AG04450 (cell line): ENCODE measurements around the gene MLIP. TPM values are rescaled to one million over a fixed set of nuclear protein-coding genes. Genes with fewer than 3 reads are reported as not detected.

ENCODE experiments used
- CTCF ChIA-PET: fragments of 300-600, 350-600 bp; formaldehyde crosslinking; extraction: SDS; loops from one replicate; lab custom pipeline; 2022; ENCODE audit warnings: antibody characterized with exemption, inconsistent platforms; lab: Charles Lee
- POLR2A ChIA-PET: fragments of 350-600 bp; formaldehyde crosslinking; extraction: SDS; loops from one replicate; lab custom pipeline; 2021; ENCODE audit warnings: antibody characterized with exemption, inconsistent platforms; lab: Yijun Ruan, JAX
- DNase-seq: peaks from one replicate; pipeline ENCODE4 v3.0.0-alpha.2; 2011; ENCODE audit warnings: low read depth, low spot score
- H3K27ac ChIP-seq: one replicate; pipeline ENCODE4 v1.5.1; 2012; ENCODE audit warnings: low read depth, low read length, control low read depth
- H3K27me3 ChIP-seq: one replicate; pipeline ENCODE4 v1.6.0; 2012; ENCODE audit warnings: low read length; ENCODE audit not compliant: control insufficient read depth, insufficient read depth
- H3K4me3 ChIP-seq: 2 replicates; pipeline ENCODE4 v1.5.1; 2011; ENCODE audit warnings: mild to moderate bottlenecking, low read depth, low read length, control low read depth
- H3K9me3 ChIP-seq: 2 replicates; pipeline ENCODE4 v1.5.1; 2012; ENCODE audit warnings: low read length; ENCODE audit not compliant: control insufficient read depth, insufficient read depth
- polyA plus RNA-seq: library from polyadenylated mRNA; depleted of rRNA; stranded (reverse); fragments of >200 nt; gene quantifications from 2 replicates; pipeline ENCODE4 v1.2.3, GENCODE V29; 2011
- TF ChIP-seq, protein P1 (sequence below): IDR thresholded peaks from 2 replicates; pipeline ENCODE4 v1.5.1; 2011; ENCODE audit warnings: low read depth, low read length, control low read depth, inconsistent platforms

The MLIP gene
- polyA plus RNA-seq, 1 experiment = not detected

DNA sequence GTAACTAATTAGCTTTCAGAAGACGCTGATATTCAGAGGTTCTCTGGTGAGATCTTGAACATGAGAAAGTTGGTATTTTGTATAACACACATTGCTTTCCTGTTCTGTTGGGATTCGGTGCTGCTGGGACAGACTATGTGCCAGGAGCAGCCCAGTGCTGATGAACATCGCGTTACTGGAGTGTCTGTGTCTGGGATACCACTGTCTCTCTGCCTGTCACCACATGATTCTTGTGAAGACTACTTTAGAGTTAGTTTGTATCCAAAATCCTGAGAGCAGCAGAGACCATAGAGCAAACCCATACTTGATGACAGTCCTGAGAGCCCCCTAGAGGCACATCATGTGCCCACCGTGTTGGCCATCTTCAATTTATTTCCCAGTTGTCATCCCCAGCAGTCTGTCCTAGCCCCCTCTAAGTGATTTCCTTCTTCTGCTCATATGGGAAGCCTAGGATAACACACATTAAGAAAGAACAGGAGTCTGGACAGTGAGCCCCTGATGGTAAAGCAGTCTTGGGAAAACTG lies 155.2 kb downstream of the MLIP start:
- no peak overlapping the region for H3K4me3 ChIP-seq
- DNase-seq = no peak
- H3K9me3 ChIP-seq = no peaks in the 10 kb centered on the region
- H3K27me3 ChIP-seq = no peaks in the 10 kb centered on the region
- TF ChIP-seq, protein P1, sequence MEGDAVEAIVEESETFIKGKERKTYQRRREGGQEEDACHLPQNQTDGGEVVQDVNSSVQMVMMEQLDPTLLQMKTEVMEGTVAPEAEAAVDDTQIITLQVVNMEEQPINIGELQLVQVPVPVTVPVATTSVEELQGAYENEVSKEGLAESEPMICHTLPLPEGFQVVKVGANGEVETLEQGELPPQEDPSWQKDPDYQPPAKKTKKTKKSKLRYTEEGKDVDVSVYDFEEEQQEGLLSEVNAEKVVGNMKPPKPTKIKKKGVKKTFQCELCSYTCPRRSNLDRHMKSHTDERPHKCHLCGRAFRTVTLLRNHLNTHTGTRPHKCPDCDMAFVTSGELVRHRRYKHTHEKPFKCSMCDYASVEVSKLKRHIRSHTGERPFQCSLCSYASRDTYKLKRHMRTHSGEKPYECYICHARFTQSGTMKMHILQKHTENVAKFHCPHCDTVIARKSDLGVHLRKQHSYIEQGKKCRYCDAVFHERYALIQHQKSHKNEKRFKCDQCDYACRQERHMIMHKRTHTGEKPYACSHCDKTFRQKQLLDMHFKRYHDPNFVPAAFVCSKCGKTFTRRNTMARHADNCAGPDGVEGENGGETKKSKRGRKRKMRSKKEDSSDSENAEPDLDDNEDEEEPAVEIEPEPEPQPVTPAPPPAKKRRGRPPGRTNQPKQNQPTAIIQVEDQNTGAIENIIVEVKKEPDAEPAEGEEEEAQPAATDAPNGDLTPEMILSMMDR = no peak
- CTCF ChIA-PET = interaction anchor here (1.4 to 4.9 kb wide), 3 partner anchors 10 to 279 kb away, joined by 8 to 41 read pairs (median 11); no protein-coding TSS in a partner anchor
- POLR2A ChIA-PET = no interaction called here
- no peak overlapping the region for H3K27ac ChIP-seq

DNA sequence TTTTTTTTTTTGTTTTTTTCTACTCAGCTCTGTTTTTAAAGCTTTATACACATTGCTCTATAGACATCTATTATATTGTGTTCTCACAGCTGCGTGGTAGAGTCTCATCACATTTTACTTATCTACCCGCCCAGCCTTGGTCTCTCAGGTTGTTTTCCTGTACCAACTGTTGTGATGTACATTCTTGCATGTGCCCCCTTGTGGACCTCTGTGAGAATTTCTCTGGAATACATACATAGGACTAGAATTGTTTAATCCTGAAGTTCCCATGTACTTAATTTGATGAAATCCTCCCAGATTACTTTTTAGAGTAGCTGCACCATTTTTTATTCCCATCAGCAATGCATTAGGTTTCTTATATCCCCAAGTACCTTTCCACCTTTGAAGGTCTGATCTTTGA lies 156.6 kb downstream of the MLIP start:
- no peak for DNase-seq
- POLR2A ChIA-PET = no interaction called here
- CTCF ChIA-PET = interaction anchor here (0.6 to 4.9 kb wide), 8 partner anchors 11 to 283 kb away, joined by 3 to 41 read pairs (median 5); no protein-coding TSS in a partner anchor
- Histone ChIP-seq H3K4me3 (no peak overlapping the region), H3K27me3 (no peaks in the 10 kb centered on the region), H3K9me3 (no peaks in the 10 kb centered on the region), H3K27ac (no peak overlapping the region)
- TF ChIP-seq, protein P1 = peak; percentile 60

DNA sequence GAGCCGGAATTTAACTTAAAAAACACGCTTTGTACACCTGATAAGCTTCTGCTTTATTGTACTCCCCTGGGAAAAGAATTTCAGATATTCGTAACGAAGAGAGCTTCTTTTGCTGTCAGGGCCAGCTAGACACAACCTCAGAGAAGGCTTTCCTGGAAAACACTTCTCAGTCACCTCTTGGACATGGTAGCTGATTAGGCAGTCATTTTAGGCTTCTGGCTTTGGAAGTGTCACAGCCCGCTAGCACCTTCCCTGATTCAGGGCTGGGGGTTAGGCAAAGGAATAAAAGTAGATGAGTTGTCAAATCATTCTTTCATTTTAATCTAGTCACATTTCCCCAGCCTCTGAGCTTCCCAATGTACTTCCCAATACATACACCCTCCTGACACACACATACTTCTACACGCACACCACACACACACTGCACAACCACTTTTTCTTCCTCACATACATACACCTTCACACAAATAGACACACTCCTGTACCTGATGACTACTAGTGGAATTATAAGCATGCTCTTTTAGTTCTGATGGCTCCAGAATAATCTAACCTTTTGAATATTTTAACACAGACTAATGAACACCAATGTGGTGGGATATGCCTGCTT lies 162.1 kb downstream of the MLIP start:
- TF ChIP-seq, protein P1 = no peak
- ChIA-PET POLR2A (no interaction called here), CTCF (interaction anchor here (1.3 to 2.2 kb wide), 2 partner anchors 29 to 287 kb away, joined by 3 to 4 read pairs; no protein-coding TSS in a partner anchor)
- Histone ChIP-seq H3K4me3 (no peak overlapping the region), H3K27ac (no peak overlapping the region), H3K9me3 (no peaks in the 10 kb centered on the region), H3K27me3 (no peaks in the 10 kb centered on the region)
- DNase-seq = no peak

DNA sequence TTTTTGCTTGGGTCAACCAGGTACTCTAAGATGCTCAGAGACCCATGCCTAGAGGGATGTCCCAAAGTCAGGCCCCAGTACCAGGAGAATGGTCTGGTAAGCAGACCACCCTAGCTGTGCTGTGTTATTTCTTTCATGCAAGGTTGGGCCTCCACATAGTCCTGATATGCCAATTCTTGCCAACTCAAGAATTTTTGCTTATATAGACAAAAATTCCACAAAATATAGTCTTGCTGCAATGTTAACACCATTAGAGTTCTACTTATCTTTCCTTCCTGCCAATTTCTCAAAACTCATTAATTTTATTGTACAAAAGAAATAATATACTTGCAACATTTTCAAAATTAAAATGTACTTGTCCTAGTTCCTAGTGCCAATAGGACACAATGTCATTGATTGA lies 163.1 kb downstream of the MLIP start:
- TF ChIP-seq, protein P1 = no peak
- Histone ChIP-seq H3K27me3 (no peaks in the 10 kb centered on the region), H3K27ac (no peak overlapping the region), H3K9me3 (no peaks in the 10 kb centered on the region), H3K4me3 (no peak overlapping the region)
- CTCF ChIA-PET = interaction anchor here (1.3 kb wide), 1 partner anchor 30 kb away, joined by 3 read pairs; no protein-coding TSS in a partner anchor
- POLR2A ChIA-PET = no interaction called here
- no peak for DNase-seq

DNA sequence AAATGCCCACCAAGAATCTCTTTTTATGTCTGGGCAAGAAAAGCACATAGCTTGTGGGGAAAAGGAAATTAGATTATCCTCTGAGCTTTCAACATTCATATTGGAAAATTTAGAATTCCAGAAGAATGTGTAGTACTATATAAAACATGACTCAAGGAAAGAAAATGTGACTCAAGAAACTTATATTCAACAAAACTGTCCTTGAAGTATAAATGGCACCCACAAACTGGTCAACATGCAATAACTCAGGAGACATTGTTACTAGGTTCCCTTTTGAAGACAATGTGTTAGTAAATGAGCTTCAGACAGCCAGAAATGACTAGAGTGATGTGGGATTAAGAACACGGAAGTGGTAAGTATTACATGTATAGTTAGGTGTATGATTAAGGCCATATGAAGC lies 170.9 kb downstream of the MLIP start:
- H3K9me3 ChIP-seq = no peaks in the 10 kb centered on the region
- H3K27ac ChIP-seq = no peak overlapping the region
- CTCF ChIA-PET = interaction anchor here (0.9 kb wide), 1 partner anchor 17 kb away, joined by 3 read pairs; no protein-coding TSS in a partner anchor
- no peak overlapping the region for H3K4me3 ChIP-seq
- DNase-seq = peak; percentile 50
- POLR2A ChIA-PET = interaction anchor here (0.6 to 1.3 kb wide), 2 partner anchors 10 to 1238 kb away, joined by 3 read pairs; no protein-coding TSS in a partner anchor
- no peaks in the 10 kb centered on the region for H3K27me3 ChIP-seq
- TF ChIP-seq, protein P1 = no peak
